GM21723 (cell line): ENCODE results near the gene KSR1.
"Not testable (repeated sequence)": the region's sequence is repeated elsewhere in the genome, so short reads cannot be mapped to it uniquely, and the experiment has no call there.

ENCODE experiments used
- ATAC-seq: cut with Tn5 transposase; IDR thresholded peaks from one replicate; pipeline ENCODE4 v1.9.1; 2021; ENCODE audit warnings: mild to moderate bottlenecking, moderate library complexity; ENCODE audit not compliant: unreplicated experiment

Gene KSR1

GRCh38 chr17:27455914-27456680, at the start of gene KSR1:
KSR1 (plus strand) TSS chr17:27456448; CDS start chr17:27456644, 196 bp downstream.
- ATAC-seq = peak; percentile 80

- ATAC-seq = no peak
Observed at GRCh38 chr17:27407916-27408864, 48.1 kb upstream of the KSR1 start.

GRCh38 chr17:27408891-27409290, 47.4 kb upstream of the KSR1 start:
- no peak for ATAC-seq

GRCh38 chr17:27412158-27412557, 44.1 kb upstream of the KSR1 start:
- ATAC-seq = not testable (repeated sequence)

GRCh38 chr17:27413315-27413714, 42.9 kb upstream of the KSR1 start:
- no peak for ATAC-seq

GRCh38 chr17:27413792-27414191, 42.5 kb upstream of the KSR1 start:
- ATAC-seq = no peak

- no peak for ATAC-seq
Observed at GRCh38 chr17:27414271-27414670, 42.0 kb upstream of the KSR1 start.

- no peak for ATAC-seq
Observed at GRCh38 chr17:27414694-27415093, 41.6 kb upstream of the KSR1 start.

GRCh38 chr17:27415120-27415795, 41.0 kb upstream of the KSR1 start:
- ATAC-seq = no peak

GRCh38 chr17:27417596-27418365, 38.5 kb upstream of the KSR1 start:
- no peak for ATAC-seq

GRCh38 chr17:27418366-27418615, 38.0 kb upstream of the KSR1 start:
- ATAC-seq = no peak

GRCh38 chr17:27419156-27419555, 37.1 kb upstream of the KSR1 start:
- ATAC-seq = no peak

GRCh38 chr17:27420211-27420950, 35.9 kb upstream of the KSR1 start:
- no peak for ATAC-seq

GRCh38 chr17:27421111-27421510, 35.1 kb upstream of the KSR1 start:
- ATAC-seq = no peak

GRCh38 chr17:27421626-27422025, 34.6 kb upstream of the KSR1 start:
- ATAC-seq = not testable (repeated sequence)

GRCh38 chr17:27422601-27423000, 33.6 kb upstream of the KSR1 start:
- ATAC-seq = no peak

GRCh38 chr17:27423651-27424050, 32.6 kb upstream of the KSR1 start:
- no peak for ATAC-seq

GRCh38 chr17:27424516-27424915, 31.7 kb upstream of the KSR1 start:
- ATAC-seq = no peak

- no peak for ATAC-seq
Observed at GRCh38 chr17:27424941-27425340, 31.3 kb upstream of the KSR1 start.

GRCh38 chr17:27425571-27425970, 30.7 kb upstream of the KSR1 start:
- not testable (repeated sequence) for ATAC-seq
